ENCODE measurements around the gene DDX1. TPM values are rescaled to one million over a fixed set of nuclear protein-coding genes. Genes with fewer than 3 reads are reported as not detected.
A peak's percentile ranks its signal among the peaks of the same experiment; 100 is the strongest.

The DDX1 gene
- total and polyA plus RNA-seq, 9 of the 15 experiments (the other 6 are each of a cell fraction or from before 2014, with no cell fraction given) = 116 to 277 (median 232) TPM

DNA sequence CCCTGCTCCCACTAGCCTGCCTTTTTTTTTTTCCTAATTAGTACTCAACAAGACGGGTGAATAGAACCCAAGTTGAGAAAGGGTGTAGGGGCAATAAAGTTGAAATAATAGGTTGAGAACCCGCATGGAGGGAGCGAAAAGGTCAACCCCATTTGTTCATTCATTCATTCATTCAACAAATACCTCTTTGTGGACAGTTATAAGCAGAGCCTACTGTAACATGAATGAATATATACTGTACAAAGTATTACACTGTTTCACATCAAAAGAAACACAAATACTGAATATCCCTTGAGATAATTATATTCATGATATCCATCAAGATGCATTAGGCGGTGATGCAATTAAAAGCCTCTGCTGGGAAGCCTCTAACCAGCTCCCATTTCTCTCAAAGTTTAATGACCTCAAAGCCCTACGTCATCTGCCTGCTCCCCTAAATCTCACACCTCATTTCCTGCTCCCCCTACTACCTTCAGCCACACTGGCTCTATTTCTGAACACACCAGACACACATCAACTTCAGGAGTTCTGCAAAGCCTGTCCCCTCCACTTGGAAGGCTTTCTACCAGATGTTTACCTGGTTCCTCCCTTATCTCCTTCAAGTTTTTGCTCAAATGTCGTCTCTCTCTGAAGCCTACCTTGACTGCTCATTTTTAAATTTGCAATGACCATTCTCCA is 29.2 kb upstream of the DDX1 start (continued):
- peak; percentile 16 for TF ChIP-seq RBFOX2 (IDR thresholded peaks at IDR 0.05; ENCODE audit: low read depth, low read length)
- TF ChIP-seq, protein P1, sequence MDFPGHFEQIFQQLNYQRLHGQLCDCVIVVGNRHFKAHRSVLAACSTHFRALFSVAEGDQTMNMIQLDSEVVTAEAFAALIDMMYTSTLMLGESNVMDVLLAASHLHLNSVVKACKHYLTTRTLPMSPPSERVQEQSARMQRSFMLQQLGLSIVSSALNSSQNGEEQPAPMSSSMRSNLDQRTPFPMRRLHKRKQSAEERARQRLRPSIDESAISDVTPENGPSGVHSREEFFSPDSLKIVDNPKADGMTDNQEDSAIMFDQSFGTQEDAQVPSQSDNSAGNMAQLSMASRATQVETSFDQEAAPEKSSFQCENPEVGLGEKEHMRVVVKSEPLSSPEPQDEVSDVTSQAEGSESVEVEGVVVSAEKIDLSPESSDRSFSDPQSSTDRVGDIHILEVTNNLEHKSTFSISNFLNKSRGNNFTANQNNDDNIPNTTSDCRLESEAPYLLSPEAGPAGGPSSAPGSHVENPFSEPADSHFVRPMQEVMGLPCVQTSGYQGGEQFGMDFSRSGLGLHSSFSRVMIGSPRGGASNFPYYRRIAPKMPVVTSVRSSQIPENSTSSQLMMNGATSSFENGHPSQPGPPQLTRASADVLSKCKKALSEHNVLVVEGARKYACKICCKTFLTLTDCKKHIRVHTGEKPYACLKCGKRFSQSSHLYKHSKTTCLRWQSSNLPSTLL (IDR thresholded peaks at IDR 0.05) = no peak
- TF ChIP-seq RUNX1 (IDR thresholded peaks at IDR 0.05; ENCODE audit: low read depth) = no peak
- no peak for TF ChIP-seq KHSRP (IDR thresholded peaks at IDR 0.05)
- peak; percentile 62 for TF ChIP-seq CREB1 (IDR thresholded peaks at IDR 0.05)
- TF ChIP-seq CREB1 (CRISPR knock-in tag; IDR thresholded peaks at IDR 0.05) = no peak
- TF ChIP-seq CEBPG (CRISPR knock-in tag; IDR thresholded peaks at IDR 0.05) = peak; percentile 16; the same call in 1 of the 2 replicates
- TF ChIP-seq CEBPG (tag; conservative IDR thresholded peaks at IDR 0.05 in 1 of 2, IDR thresholded peaks at IDR 0.05 in 1 of 2) = peak; percentile 48 to 58; a peak in 1 of 4 replicates
- TF ChIP-seq ZNF24 (IDR thresholded peaks at IDR 0.05) = peak; percentile 89
- TF ChIP-seq EGR1 (conservative IDR thresholded peaks at IDR 0.05) = no peak
- TF ChIP-seq ZNF431 (CRISPR knock-in tag; IDR thresholded peaks at IDR 0.05) = no peak
- peak; percentile 35; the same call in 1 of the 2 replicates for TF ChIP-seq ZNF589 (CRISPR knock-in tag; IDR thresholded peaks at IDR 0.05; ENCODE audit: low read depth)
- no peak for TF ChIP-seq NFE2 (IDR thresholded peaks at IDR 0.05; ENCODE audit: low read depth)
- TF ChIP-seq, protein P2, sequence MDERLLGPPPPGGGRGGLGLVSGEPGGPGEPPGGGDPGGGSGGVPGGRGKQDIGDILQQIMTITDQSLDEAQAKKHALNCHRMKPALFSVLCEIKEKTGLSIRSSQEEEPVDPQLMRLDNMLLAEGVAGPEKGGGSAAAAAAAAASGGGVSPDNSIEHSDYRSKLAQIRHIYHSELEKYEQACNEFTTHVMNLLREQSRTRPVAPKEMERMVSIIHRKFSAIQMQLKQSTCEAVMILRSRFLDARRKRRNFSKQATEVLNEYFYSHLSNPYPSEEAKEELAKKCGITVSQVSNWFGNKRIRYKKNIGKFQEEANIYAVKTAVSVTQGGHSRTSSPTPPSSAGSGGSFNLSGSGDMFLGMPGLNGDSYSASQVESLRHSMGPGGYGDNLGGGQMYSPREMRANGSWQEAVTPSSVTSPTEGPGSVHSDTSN (CRISPR knock-in tag; IDR thresholded peaks at IDR 0.05; ENCODE audit: low read depth) = no peak
- TF ChIP-seq, protein P2 (tag; conservative IDR thresholded peaks at IDR 0.05; ENCODE audit: low read depth) = no peak
- TF ChIP-seq, protein P3, sequence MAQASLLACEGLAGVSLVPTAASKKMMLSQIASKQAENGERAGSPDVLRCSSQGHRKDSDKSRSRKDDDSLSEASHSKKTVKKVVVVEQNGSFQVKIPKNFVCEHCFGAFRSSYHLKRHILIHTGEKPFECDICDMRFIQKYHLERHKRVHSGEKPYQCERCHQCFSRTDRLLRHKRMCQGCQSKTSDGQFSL (CRISPR knock-in tag; IDR thresholded peaks at IDR 0.05) = no peak
- TF ChIP-seq, protein P3 (tag; IDR thresholded peaks at IDR 0.05) = no peak
- no peak for TF ChIP-seq MBD2 (IDR thresholded peaks at IDR 0.05; ENCODE audit: borderline replicate concordance, low read depth)
- TF ChIP-seq, protein P4, sequence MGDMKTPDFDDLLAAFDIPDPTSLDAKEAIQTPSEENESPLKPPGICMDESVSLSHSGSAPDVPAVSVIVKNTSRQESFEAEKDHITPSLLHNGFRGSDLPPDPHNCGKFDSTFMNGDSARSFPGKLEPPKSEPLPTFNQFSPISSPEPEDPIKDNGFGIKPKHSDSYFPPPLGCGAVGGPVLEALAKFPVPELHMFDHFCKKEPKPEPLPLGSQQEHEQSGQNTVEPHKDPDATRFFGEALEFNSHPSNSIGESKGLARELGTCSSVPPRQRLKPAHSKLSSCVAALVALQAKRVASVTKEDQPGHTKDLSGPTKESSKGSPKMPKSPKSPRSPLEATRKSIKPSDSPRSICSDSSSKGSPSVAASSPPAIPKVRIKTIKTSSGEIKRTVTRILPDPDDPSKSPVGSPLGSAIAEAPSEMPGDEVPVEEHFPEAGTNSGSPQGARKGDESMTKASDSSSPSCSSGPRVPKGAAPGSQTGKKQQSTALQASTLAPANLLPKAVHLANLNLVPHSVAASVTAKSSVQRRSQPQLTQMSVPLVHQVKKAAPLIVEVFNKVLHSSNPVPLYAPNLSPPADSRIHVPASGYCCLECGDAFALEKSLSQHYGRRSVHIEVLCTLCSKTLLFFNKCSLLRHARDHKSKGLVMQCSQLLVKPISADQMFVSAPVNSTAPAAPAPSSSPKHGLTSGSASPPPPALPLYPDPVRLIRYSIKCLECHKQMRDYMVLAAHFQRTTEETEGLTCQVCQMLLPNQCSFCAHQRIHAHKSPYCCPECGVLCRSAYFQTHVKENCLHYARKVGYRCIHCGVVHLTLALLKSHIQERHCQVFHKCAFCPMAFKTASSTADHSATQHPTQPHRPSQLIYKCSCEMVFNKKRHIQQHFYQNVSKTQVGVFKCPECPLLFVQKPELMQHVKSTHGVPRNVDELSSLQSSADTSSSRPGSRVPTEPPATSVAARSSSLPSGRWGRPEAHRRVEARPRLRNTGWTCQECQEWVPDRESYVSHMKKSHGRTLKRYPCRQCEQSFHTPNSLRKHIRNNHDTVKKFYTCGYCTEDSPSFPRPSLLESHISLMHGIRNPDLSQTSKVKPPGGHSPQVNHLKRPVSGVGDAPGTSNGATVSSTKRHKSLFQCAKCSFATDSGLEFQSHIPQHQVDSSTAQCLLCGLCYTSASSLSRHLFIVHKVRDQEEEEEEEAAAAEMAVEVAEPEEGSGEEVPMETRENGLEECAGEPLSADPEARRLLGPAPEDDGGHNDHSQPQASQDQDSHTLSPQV (IDR thresholded peaks at IDR 0.05) = no peak
- no peak for TF ChIP-seq ATF1 (CRISPR knock-in tag; IDR thresholded peaks at IDR 0.05)
- TF ChIP-seq ATF1 (tag; IDR thresholded peaks at IDR 0.05) = peak; percentile 69

Measured in K562 (cell line).